HepG2 (cell line): Measurements from ENCODE around the gene SERPIND1.

Source experiments
- KDM1A ChIP-seq: IDR thresholded peaks from 2 replicates; pipeline ENCODE4 v1.6.1; 2016; ENCODE audit warnings: missing compliant biosample characterization
- SIX1 ChIP-seq: sonication (generic); formaldehyde crosslinking; IDR thresholded peaks from 2 replicates; pipeline ENCODE4 v1.4.0; 2020; ENCODE audit warnings: missing genetic modification reagents, borderline replicate concordance
- STAT6 ChIP-seq: sonication (generic); formaldehyde crosslinking; IDR thresholded peaks from 2 replicates; pipeline ENCODE4 v1.4.0; 2020; ENCODE audit warnings: missing genetic modification reagents, mild to moderate bottlenecking, borderline replicate concordance

- TF ChIP-seq KDM1A (CRISPR knock-in tag) (no peak), STAT6 (CRISPR knock-in tag) (no peak), SIX1 (CRISPR knock-in tag) (no peak)
These were observed 32.1 kb downstream of the SERPIND1 start for GRCh38 chr22:20805972-20806471.
